ENCODE results near the gene SLC35E4.
"Not testable (repeated sequence)": the region's sequence is repeated elsewhere in the genome, so short reads cannot be mapped to it uniquely, and the experiment has no call there.

The SLC35E4 gene

GRCh38 chr22:30612789-30613188 is 22.8 kb upstream of the SLC35E4 start:
- no peak for DNase-seq

DNA sequence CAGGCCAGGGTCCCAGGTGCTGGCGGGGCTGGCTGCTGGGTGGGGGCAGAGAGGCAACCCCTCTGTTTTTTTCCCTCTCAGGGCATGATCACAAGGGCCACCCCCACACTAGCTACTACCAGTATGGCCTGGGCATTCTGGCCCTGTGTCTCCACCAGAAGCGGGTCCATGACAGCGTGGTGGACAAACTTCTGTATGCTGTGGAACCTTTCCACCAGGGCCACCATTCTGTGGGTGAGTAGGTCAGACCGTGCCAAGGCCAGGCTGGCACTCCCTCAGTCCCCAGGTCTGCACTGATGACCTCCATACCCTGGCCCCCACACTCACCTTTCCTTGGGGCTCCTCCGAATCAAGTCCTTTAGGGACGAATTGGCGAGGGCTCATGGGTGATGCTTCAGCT is 21.3 kb upstream of the SLC35E4 start:
- no peak for DNase-seq

- DNase-seq, result no peak
These were observed 20.7 kb upstream of the SLC35E4 start for GRCh38 chr22:30614879-30615278.

DNA sequence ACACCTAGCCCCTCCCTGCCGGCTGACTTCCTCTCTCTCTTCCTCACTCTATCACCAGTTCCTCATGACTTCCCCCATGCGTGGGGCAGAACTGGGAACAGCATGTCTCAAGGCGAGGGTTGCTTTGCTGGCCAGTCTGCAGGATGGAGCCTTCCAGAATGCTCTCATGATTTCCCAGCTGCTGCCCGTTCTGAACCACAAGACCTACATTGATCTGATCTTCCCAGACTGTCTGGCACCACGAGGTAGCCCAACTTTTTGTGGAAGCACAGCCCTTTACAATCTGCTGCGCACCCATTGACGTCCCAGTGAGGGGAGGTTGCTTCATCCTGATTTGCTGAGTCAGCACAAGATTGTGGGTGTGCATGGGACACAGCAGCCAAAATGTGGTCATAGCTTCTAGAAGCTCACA is 20.0 kb upstream of the SLC35E4 start:
- DNase-seq, result no peak

DNA sequence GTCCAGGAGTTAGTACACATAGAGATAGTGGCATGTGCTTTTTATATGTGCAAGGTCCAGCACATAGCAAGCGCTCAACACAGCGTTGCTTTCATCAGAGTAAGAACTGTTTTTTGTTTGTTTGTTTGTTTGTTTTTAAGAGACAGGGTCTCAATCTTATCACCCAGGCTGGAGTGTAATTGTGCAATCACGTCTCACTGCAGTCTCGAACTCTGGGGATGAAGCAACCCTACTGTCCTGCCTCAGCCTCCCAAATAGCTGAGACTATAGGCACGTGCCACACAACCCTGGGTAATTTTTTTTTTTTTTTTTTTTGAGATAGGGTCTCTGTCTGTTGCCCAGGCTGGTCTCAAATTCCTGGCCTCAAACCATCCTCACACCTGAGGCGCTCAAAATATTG is 17.8 kb upstream of the SLC35E4 start:
- no peak for DNase-seq

DNA sequence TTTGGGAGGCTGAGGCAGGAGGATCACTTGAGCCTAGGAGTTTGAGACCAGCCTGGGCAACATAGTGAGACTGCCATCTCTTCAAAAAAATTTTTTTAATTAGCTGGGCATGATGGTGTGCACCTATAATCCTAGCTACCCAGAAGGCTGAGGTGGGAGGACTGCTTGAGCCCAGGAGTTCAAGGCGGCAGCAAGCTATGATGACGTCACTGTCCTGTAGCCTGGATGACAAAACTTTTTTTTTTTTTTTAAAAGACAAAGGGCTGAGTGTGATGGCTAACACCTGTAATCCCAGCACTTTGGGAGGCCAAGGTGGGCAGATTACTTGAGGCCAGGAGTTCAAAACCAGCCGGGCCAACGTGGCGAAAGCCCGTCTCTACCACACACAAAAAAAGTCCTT is 15.7 kb upstream of the SLC35E4 start:
- DNase-seq, result not testable (repeated sequence)

DNA sequence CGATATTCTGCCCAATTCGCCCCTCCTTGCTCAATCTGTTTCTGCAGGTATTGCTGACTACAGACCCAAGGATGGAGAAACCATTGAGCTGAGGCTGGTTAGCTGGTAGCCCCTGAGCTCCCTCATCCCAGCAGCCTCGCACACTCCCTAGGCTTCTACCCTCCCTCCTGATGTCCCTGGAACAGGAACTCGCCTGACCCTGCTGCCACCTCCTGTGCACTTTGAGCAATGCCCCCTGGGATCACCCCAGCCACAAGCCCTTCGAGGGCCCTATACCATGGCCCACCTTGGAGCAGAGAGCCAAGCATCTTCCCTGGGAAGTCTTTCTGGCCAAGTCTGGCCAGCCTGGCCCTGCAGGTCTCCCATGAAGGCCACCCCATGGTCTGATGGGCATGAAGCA is 9.2 kb upstream of the SLC35E4 start:
- DNase-seq, result no peak

GRCh38 chr22:30627471-30627870 is 8.1 kb upstream of the SLC35E4 start:
- no peak for DNase-seq

DNA sequence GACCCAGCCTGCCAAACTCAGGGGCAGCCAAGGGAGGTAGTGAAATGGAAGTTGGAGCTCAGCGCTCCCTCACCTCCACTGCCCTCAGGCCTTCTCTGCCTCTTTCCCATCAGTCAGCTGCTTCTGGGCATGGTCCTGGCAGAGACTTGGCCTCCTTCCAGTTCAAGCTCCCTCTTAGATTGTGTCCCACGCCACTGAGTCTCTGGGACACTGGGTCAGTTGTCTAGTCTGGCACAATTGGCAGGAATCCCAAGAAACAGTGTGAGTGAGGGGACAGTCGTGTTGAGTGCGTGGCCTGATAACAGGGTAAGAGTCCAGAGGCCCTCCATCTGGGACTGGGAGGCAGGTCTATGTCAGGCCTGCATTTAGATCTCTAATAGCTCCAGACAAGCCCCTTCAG is 7.1 kb upstream of the SLC35E4 start:
- no peak for DNase-seq

DNA sequence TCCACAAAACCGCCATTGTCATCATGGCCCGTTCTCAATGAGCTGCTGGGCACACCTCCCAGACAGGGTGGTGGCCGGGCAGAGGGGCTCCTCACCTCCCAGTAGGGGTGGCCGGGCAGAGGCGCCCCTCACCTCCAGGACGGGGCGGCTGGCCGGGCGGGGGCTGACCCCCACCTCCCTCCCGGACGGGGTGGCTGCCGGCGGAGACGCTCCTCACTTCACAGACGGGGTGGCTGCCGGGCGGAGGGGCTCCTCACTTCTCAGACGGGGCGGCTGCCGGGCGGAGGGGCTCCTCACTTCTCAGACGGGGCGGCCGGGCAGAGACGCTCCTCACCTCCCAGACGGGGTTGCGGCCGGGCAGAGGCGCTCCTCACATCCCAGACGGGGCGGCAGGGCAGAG is 4.1 kb upstream of the SLC35E4 start:
- DNase-seq, result not testable (repeated sequence)

DNA sequence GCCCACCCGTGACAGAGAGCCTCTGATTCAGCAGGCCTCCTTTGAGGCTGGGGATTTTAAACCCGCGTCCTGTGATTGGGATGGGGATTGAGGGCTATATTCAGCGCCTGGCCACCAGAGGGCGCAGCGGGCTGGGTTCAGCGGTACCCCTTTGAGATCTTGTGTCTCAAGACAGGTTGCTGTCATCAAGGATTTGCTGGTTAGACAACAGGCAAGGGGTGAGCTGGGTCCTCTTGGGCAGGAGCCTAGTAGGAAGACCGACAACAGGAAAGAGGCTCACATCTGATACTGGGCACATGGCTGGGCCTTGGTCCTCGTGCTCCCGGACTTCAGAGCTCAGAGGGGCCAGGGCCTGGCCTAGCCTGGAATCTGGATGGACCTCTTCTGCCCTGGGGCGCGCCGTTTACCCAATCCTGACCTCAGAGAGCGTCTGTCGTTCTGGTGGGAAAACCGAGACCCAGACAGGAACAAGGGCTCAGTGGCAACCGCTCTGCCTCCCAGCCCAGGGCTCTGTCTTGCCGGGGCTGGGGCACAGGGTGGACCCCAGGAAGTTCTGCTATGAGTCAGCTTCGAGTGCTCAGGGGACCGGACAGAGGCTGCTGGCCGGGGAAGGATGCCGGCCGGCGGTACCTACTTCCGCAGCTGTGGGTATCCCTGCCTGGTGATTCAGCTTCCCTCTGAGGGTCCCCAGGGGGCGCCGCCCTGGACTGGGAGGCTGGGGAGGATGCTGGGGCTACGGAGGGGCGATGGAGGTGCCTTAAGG is 929 bp upstream of the SLC35E4 start:
- peak; percentile 90 for DNase-seq

- DNase-seq, result no peak
These were observed 871 bp downstream of the SLC35E4 start for GRCh38 chr22:30636226-30637077.

DNA sequence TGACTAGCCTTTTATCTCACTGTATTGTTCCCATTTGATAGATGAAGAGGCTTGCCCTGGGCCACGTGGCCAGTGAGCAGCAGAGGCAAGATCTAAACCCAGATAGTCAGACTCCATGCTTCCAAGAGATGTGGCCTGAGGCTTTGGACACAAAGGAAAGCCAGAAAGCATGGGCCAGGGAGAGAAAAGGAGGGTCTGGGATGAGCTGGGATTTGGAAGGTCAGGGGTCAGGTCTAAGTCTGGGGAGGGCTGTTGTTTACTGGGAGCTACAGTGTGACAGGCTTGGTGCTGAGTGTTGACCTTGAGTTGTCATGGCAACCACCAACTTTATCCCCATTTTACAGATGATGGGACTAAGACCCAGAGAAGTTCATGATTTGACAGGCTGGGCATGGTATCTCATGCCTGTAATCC is 2.1 kb downstream of the SLC35E4 start:
- no peak for DNase-seq

DNA sequence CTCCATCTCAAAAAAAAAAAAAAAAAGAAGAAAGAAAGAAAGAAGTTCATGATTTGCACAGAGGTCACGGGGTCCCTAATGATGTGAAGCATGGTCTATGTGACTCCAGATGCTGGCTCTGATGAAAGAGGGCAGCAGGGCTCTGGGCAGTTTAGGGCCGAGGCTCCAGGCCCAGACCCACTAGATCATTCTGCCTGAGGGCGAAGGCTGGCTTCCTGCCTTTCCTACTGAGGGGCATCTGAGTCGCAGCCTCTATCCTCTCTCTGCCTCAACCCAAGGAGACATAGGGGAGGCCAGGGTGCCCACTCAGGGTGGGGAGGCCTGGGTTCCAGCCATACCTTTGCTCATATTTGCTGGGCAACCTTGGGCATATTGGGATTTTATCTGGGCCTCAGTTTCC is 4.8 kb downstream of the SLC35E4 start:
- DNase-seq, result no peak

DNA sequence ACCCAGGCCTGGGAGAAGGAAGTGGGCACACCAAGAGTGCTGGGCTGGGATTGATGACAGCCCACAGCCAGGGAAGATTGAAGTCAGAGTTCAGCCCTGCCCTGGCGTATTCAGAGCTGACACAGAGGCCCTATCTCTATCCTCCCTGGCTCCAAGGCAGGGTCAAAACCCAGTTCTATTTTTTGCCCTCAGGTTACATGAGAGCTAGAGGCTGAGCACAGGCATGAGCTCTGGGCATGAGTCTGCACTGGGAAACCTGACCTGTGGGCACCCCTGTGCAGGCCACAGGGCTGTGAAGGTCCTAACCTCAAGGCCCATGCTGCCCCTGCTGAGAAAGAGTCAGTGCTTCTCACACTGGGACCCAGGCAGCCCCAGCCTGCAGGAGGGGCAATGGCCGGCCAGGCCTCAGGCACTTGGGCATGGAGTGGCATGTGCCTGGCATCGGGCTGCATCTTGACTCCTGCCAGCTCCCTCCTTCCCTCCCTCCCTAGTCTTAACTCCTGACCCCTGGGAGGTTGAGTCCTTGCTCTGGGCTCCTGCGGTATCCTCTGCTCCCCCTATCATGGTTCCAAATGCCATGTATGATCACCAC is 5.4 kb downstream of the SLC35E4 start:
- DNase-seq, result no peak

- no peak for DNase-seq
These were observed 7.7 kb downstream of the SLC35E4 start for GRCh38 chr22:30643055-30643875.

DNA sequence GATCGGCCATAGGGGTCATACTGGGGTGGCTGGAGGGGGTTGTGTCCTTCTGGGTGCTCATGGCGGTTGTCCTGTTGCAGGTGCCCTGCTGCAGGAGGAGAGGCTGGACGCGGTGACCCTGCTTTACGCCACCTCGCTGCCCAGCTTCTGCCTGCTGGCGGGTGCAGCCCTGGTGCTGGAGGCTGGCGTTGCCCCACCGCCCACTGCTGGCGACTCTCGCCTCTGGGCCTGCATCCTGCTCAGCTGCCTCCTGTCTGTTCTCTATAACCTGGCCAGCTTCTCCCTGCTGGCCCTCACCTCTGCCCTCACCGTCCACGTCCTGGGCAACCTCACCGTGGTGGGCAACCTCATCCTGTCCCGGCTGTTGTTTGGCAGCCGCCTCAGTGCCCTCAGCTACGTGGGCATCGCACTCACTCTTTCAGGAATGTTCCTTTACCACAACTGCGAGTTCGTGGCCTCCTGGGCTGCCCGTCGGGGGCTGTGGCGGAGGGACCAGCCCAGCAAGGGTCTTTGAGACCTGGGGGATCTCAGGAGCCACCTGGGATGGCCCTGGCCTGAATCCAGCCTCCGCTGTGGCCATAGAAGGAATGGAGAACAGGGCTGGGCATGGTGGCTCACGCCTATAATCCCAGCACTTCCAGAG is 11.1 kb downstream of the SLC35E4 start:
- DNase-seq, result no peak

DNA sequence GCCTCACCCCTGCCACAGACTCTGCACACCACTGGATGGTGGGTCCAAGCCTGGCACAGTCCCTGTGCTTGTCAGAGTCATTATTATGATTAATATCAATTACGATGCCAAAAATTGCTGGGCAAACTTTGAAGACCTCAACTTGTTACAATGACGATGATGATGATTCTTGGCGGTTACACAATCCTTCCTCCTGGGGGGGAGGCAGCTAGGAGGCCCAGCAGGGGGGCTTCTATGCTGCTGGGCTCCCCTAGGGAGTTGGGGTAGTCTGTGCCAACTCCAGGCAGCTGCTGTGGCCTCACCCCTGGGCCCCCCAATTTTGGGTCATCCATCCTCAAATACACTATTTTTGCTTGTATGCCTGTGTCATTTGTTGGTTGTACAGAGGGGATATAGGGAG is 12.0 kb downstream of the SLC35E4 start:
- DNase-seq, result no peak

DNA sequence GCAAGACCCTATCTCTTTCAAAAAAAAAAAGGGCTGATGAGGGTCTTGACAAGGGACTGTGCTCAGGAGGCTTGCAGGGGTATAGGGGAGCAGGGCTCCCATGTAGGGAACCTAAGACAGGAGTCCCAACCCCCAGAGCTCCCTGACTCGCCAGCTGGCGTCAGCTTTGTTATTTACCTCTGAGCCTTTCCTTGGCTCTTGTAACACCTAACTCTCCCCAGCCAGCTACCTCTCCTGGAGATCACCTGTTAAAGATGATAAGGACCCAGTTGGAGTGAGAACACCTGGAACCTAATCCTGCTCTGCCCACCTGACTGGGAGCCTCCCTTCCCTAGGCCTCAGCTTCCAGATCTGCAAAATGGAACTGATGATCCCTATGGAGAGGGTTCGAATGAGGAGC is 13.2 kb downstream of the SLC35E4 start:
- no peak for DNase-seq

DNA sequence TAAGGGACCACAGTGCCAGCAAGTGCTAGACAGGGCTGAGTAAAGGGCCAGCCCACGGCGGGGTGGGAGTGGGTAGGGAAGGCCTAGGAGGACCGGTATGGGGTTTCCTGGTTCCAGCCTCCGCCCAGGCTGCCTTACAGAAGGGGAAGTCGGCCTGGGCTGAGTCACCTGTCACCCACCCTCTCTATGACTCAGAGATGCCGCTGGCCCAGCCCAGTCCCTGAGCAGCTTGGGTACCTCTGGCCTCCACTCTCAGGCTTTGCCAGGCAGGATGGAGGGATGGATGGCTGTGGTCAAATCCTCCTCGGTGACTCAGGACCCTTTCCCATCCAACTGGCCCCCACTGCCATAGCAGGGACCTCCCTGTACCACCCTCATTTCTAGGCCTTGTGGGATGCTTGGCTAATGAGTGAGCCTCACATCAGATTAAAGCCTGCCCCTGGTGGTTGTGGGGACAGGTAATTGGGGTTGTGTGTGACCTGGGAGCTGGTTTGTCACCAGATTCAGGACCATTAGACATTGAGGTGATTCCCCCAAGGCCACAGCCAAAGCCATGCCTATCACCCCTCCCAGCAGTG is 13.9 kb downstream of the SLC35E4 start:
- DNase-seq, result peak; percentile 42

DNA sequence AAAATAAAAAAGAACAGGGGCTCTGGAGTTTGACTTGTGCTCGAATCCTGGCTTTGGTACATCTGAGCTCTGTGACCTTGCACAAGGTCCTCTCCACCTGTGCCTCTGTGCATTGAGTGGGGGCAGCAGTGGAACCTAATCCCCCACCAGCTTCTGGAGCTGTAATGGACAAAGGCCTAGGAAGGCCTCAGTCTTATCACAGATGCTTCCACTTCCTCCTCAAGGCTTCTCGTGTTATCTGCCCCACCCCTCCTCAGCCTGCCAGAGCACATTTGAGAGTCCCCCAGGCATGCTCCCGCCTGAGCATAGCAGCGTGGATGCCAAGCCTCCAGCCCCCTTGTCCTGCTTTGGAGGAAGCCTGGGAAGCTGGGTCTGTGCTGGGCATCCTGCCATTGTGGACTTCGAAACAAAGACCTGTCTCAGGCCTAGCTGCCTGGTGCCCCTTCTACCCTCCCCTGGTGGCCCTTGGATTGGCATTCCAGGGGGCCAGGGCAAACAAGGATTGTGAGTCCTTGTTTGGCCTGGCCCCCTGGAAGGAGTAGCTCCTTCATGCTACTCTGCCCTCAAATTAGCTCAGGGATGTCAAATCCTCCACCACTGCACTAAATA is 15.0 kb downstream of the SLC35E4 start:
- no peak for DNase-seq

GRCh38 chr22:30652852-30653251 is 17.3 kb downstream of the SLC35E4 start:
- DNase-seq, result no peak

All from effector CD4-positive, alpha-beta T cell (primary cell).